MCF 10A (cell line): ENCODE measurements around the gene ZNF648. TPM values are rescaled to one million over a fixed set of nuclear protein-coding genes. Genes with fewer than 3 reads are reported as not detected.

Experiments
- BruUV-seq: library from RNA; stranded (reverse); fragments of 400-500 nt; replicated peaks from 2 replicates; lab custom pipeline; 2021; lab: Mats Ljungman, UMichigan
- CTCF ChIA-PET: fragments of 300-600 bp; sonication (Branson Sonifier 250); formaldehyde crosslinking; extraction: SDS; loops from one replicate; lab custom pipeline; 2021; ENCODE audit warnings: antibody characterized with exemption, inconsistent platforms; lab: Yijun Ruan, JAX
- POLR2A ChIA-PET: fragments of 300-600, 350-650 bp; sonication (Branson Sonifier 250); formaldehyde crosslinking; extraction: SDS; loops from one replicate; lab custom pipeline; 2020; ENCODE audit warnings: antibody characterized with exemption, inconsistent platforms; lab: Yijun Ruan, JAX
- DNase-seq: peaks from one replicate; pipeline ENCODE4 v3.0.0-alpha.2; 2018; ENCODE audit not compliant: unreplicated experiment
- H3K27ac Mint-ChIP-seq: one replicate; pipeline ENCODE4 v1.8.0; 2022; ENCODE audit warnings: mild to moderate bottlenecking, low read depth, mixed read lengths; ENCODE audit not compliant: unreplicated experiment
- H3K27me3 Mint-ChIP-seq: one replicate; pipeline ENCODE4 v1.8.0; 2022; ENCODE audit warnings: mixed read lengths; ENCODE audit not compliant: insufficient read depth, unreplicated experiment
- H3K36me3 Mint-ChIP-seq: one replicate; pipeline ENCODE4 v1.8.0; 2022; ENCODE audit warnings: mild to moderate bottlenecking, moderate library complexity, mixed read lengths; ENCODE audit not compliant: insufficient read depth, unreplicated experiment
- H3K4me1 Mint-ChIP-seq: one replicate; pipeline ENCODE4 v1.8.0; 2022; ENCODE audit warnings: mixed read lengths; ENCODE audit not compliant: insufficient read depth, unreplicated experiment
- H3K4me3 Mint-ChIP-seq: one replicate; pipeline ENCODE4 v1.8.0; 2022; ENCODE audit warnings: mild to moderate bottlenecking, moderate library complexity, mixed read lengths; ENCODE audit not compliant: unreplicated experiment
- H3K9me3 Mint-ChIP-seq: one replicate; pipeline ENCODE4 v1.8.0; 2022; ENCODE audit warnings: mixed read lengths; ENCODE audit not compliant: unreplicated experiment
- CTCF ChIP-seq: fragments of 200-600 bp; IDR thresholded peaks from one replicate; pipeline ENCODE4 v1.8.0; 2022; ENCODE audit warnings: antibody characterized with exemption, mild to moderate bottlenecking; ENCODE audit not compliant: unreplicated experiment
- intact Hi-C: fragments of 100-400 bp; cut with micrococcal nuclease; formaldehyde crosslinking; loops from 2 replicates; pipeline ENCODE4 v1.14.1; 2022
- total RNA-seq: library from RNA; stranded (reverse); gene quantifications from 2 replicates; pipeline ENCODE4 v1.2.3, GENCODE V29; 2022

ZNF648 gene
- total RNA-seq, 1 experiment from 2014 or later, result not detected

- Mint-ChIP-seq H3K27ac (no peak overlapping the region), H3K4me1 (peaks cover 14% of the 10 kb centered on the region), H3K36me3 (no peaks in the 10 kb centered on the region), H3K4me3 (no peak overlapping the region), H3K27me3 (no peaks in the 10 kb centered on the region), H3K9me3 (peaks cover 12% of the 10 kb centered on the region)
- ChIA-PET CTCF (interaction anchor here (0.8 to 1.6 kb wide), 3 partner anchors 22 to 676 kb away, joined by 3 to 4 read pairs (median 4); no protein-coding TSS in a partner anchor), POLR2A (interaction anchor here (1.1 kb wide), 1 partner anchor 273 kb away, joined by 4 read pairs; no protein-coding TSS in a partner anchor)
- BruUV-seq, result no TSS peak
- TF ChIP-seq CTCF, result no peak
- DNase-seq, result no peak
- intact Hi-C loops, result no loop called here
These were observed 45.7 kb upstream of the ZNF648 start for GRCh38 chr1:182107209-182107608.

GRCh38 chr1:182102043-182102416, 40.5 kb upstream of the ZNF648 start:
- no peak overlapping the region for H3K27ac Mint-ChIP-seq
- H3K9me3 Mint-ChIP-seq, result peaks cover 2% of the 10 kb centered on the region
- BruUV-seq, result no TSS peak
- H3K36me3 Mint-ChIP-seq, result no peaks in the 10 kb centered on the region
- ChIA-PET POLR2A (no interaction called here), CTCF (interaction anchor here (0.6 to 1.7 kb wide), 5 partner anchors 10 to 41 kb away, joined by 3 to 8 read pairs (median 5); no protein-coding TSS in a partner anchor)
- no peak for TF ChIP-seq CTCF
- H3K27me3 Mint-ChIP-seq, result no peaks in the 10 kb centered on the region
- intact Hi-C loops, result no loop called here
- H3K4me1 Mint-ChIP-seq, result peaks cover 1% of the 10 kb centered on the region
- DNase-seq, result no peak
- H3K4me3 Mint-ChIP-seq, result no peak overlapping the region

- no peak overlapping the region for H3K4me3 Mint-ChIP-seq
- H3K27me3 Mint-ChIP-seq, result no peaks in the 10 kb centered on the region
- intact Hi-C loops, result no loop called here
- H3K27ac Mint-ChIP-seq, result no peak overlapping the region
- H3K36me3 Mint-ChIP-seq, result no peaks in the 10 kb centered on the region
- ChIA-PET POLR2A (no interaction called here), CTCF (interaction anchor here (0.7 to 1.7 kb wide), 5 partner anchors 10 to 42 kb away, joined by 4 to 8 read pairs (median 5); no protein-coding TSS in a partner anchor)
- no TSS peak for BruUV-seq
- H3K4me1 Mint-ChIP-seq, result no peaks in the 10 kb centered on the region
- no peaks in the 10 kb centered on the region for H3K9me3 Mint-ChIP-seq
- TF ChIP-seq CTCF, result no peak
- no peak for DNase-seq
These were observed 40.0 kb upstream of the ZNF648 start for GRCh38 chr1:182101415-182102042.

- Mint-ChIP-seq H3K36me3 (no peaks in the 10 kb centered on the region), H3K27ac (no peak overlapping the region), H3K4me3 (no peak overlapping the region), H3K27me3 (no peaks in the 10 kb centered on the region), H3K9me3 (no peaks in the 10 kb centered on the region), H3K4me1 (no peaks in the 10 kb centered on the region)
- intact Hi-C loops, result no loop called here
- no peak for DNase-seq
- ChIA-PET CTCF (interaction anchor here (0.6 to 1.5 kb wide), 3 partner anchors 10 to 298 kb away, joined by 4 to 5 read pairs (median 5); no protein-coding TSS in a partner anchor), POLR2A (no interaction called here)
- BruUV-seq, result no TSS peak
- no peak for TF ChIP-seq CTCF
These were observed 36.8 kb upstream of the ZNF648 start for GRCh38 chr1:182098301-182098700.
